ENCODE data around the gene SULT1A2.

DNA sequence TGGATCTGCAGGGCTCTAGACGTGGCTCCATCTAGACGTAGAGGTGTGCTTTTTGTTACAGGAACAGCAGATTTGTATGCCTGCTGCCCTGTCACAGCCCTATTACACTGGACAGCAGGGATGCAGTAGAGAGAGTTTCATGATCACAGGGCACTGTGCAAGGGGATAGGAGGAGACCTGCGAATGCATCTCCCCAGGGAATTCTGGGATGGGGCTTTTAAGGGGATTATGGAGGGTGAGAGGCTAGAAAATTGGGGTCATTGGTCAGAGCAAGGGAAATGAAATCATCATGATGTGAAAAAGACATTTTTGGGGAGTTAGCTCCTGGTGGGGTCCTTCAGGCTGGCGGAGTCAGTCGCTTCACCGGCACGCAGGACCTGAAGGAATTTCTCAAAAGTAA, 54.2 kb downstream of the SULT1A2 start:
- TF ChIP-seq POLR2A (IDR thresholded peaks at IDR 0.05) (no peak), POLR2AphosphoS5 (IDR thresholded peaks at IDR 0.05) (no peak), CTCF (IDR thresholded peaks at IDR 0.05) (no peak), EP300 (IDR thresholded peaks at IDR 0.05) (no peak)

All from upper lobe of left lung (tissue), 4 donors.